Measurements from ENCODE around the gene HPCAL1. TPM values are rescaled to one million over a fixed set of nuclear protein-coding genes. Genes with fewer than 3 reads are reported as not detected.

Gene HPCAL1
- total RNA-seq, 1 donor from 2014 or later: 13.1 TPM

GRCh38 chr2:10447300-10447894 lies 144.7 kb downstream of the HPCAL1 start:
- TF ChIP-seq CTCF (IDR thresholded peaks at IDR 0.05; ENCODE audit: partially characterized antibody, unreplicated experiment): no peak
- peaks cover 5% of the 10 kb centered on the region for H3K9me3 Mint-ChIP-seq (ENCODE audit: unreplicated experiment)
- peaks cover 3% of the 10 kb centered on the region for H3K27me3 Mint-ChIP-seq (ENCODE audit: unreplicated experiment)
- peaks cover 4% of the 10 kb centered on the region for H3K4me1 Mint-ChIP-seq (ENCODE audit: low read depth, unreplicated experiment)
- H3K4me3 Mint-ChIP-seq (ENCODE audit: unreplicated experiment): peak overlapping the region; percentile 94
- peak overlapping the region; percentile 45 for H3K27ac Mint-ChIP-seq (ENCODE audit: unreplicated experiment)
- peak; percentile 43 for DNase-seq
- H3K36me3 Mint-ChIP-seq (ENCODE audit: unreplicated experiment): no peaks in the 10 kb centered on the region

GRCh38 chr2:10447895-10448575 lies 145.3 kb downstream of the HPCAL1 start, which contains the start of gene ODC1:
TSS of gene ODC1 (minus strand) at chr2:10448327. CDS start at chr2:10445032, 3,295 bp downstream.
- Mint-ChIP-seq H3K27me3 (ENCODE audit: unreplicated experiment) (peaks cover 3% of the 10 kb centered on the region), H3K27ac (ENCODE audit: unreplicated experiment) (peak within 1 kb of the TSS; percentile 45), H3K9me3 (ENCODE audit: unreplicated experiment) (peaks cover 5% of the 10 kb centered on the region), H3K4me3 (ENCODE audit: unreplicated experiment) (peak within 1 kb of the TSS; percentile 94), H3K36me3 (ENCODE audit: unreplicated experiment) (no peaks in the 10 kb centered on the region), H3K4me1 (ENCODE audit: low read depth, unreplicated experiment) (peaks cover 4% of the 10 kb centered on the region)
- TF ChIP-seq CTCF (IDR thresholded peaks at IDR 0.05; ENCODE audit: partially characterized antibody, unreplicated experiment): no peak
- DNase-seq: peak; percentile 92

GRCh38 chr2:10448576-10449485 lies 146.1 kb downstream of the HPCAL1 start:
- peak overlapping the region; percentile 61 for H3K4me3 Mint-ChIP-seq (ENCODE audit: unreplicated experiment)
- peak overlapping the region; percentile 43 for H3K27ac Mint-ChIP-seq (ENCODE audit: unreplicated experiment)
- H3K9me3 Mint-ChIP-seq (ENCODE audit: unreplicated experiment): peaks cover 9% of the 10 kb centered on the region
- TF ChIP-seq CTCF (IDR thresholded peaks at IDR 0.05; ENCODE audit: partially characterized antibody, unreplicated experiment): no peak
- H3K36me3 Mint-ChIP-seq (ENCODE audit: unreplicated experiment): no peaks in the 10 kb centered on the region
- H3K4me1 Mint-ChIP-seq (ENCODE audit: low read depth, unreplicated experiment): peaks cover 4% of the 10 kb centered on the region
- peak; percentile 93 for DNase-seq
- peaks cover 5% of the 10 kb centered on the region for H3K27me3 Mint-ChIP-seq (ENCODE audit: unreplicated experiment)

- Mint-ChIP-seq H3K36me3 (ENCODE audit: unreplicated experiment) (no peaks in the 10 kb centered on the region), H3K4me1 (ENCODE audit: low read depth, unreplicated experiment) (peaks cover 4% of the 10 kb centered on the region), H3K9me3 (ENCODE audit: unreplicated experiment) (peaks cover 9% of the 10 kb centered on the region), H3K27me3 (ENCODE audit: unreplicated experiment) (peaks cover 5% of the 10 kb centered on the region), H3K4me3 (ENCODE audit: unreplicated experiment) (peak overlapping the region; percentile 61), H3K27ac (ENCODE audit: unreplicated experiment) (peak overlapping the region; percentile 43)
- DNase-seq: no peak
- TF ChIP-seq CTCF (IDR thresholded peaks at IDR 0.05; ENCODE audit: partially characterized antibody, unreplicated experiment): no peak
These were observed 146.8 kb downstream of the HPCAL1 start for GRCh38 chr2:10449486-10449831.

All from glutamatergic neuron (in vitro differentiated cells).